ENCODE data around the gene NOP14. TPM values are rescaled to one million over a fixed set of nuclear protein-coding genes. Genes with fewer than 3 reads are reported as not detected.

NOP14 gene
- total and polyA plus RNA-seq, 2 donors (not counting 3 experiments of a cell fraction or from before 2014, with no cell fraction given) = 9.5 to 45.2 TPM

GRCh38 chr4:2906218-2906617 lies 57.0 kb downstream of the NOP14 start:
- H4K20me1 ChIP-seq (replicated peaks; ENCODE audit: control insufficient read depth, extremely low read depth, insufficient read depth, low read length) = no peaks in the 10 kb centered on the region

More at GRCh38 chr4:2906218-2906617, 57.0 kb downstream of the NOP14 start:
- ChIA-PET POLR2A (no interaction called here), CTCF (interaction anchor here (0.6 kb wide), 1 partner anchor 767 kb away, joined by 3 read pairs; no protein-coding TSS in a partner anchor)
- Histone ChIP-seq H3K4me2 (ENCODE audit: insufficient read depth, low read length) (no peak overlapping the region), H2AFZ (ENCODE audit: low read depth, low read length) (no peak overlapping the region), H3K27me3 (ENCODE audit: control insufficient read depth in 2 of 2, insufficient read depth in 2 of 2, low read length in 2 of 2) (no peaks in the 10 kb centered on the region), H3K9me1 (replicated peaks; ENCODE audit: control insufficient read depth, extremely low read depth, insufficient read depth, low read length) (no peaks in the 10 kb centered on the region), H3K9ac (replicated peaks; ENCODE audit: extremely low read depth, insufficient read depth, low read length) (no peak overlapping the region), H3K79me2 (ENCODE audit: control insufficient read depth, insufficient read depth, low read length) (no peaks in the 10 kb centered on the region), H3K27ac (ENCODE audit: insufficient read depth, low read depth, low read length) (no peak overlapping the region), H3K36me3 (ENCODE audit: control insufficient read depth in 2 of 2, extremely low read depth in 1 of 2, insufficient read depth in 2 of 2, low read length in 2 of 2) (peaks cover 20 to 54% of the 10 kb centered on the region in 2 experiments), H3K4me1 (ENCODE audit: control insufficient read depth, extremely low read depth, insufficient read depth, low read length) (peaks cover 10% of the 10 kb centered on the region), H3K9me3 (replicated peaks; ENCODE audit: control insufficient read depth, insufficient read depth, low read length) (no peaks in the 10 kb centered on the region), H3K4me3 (replicated peaks in 1 of 3; ENCODE audit: insufficient read depth in 1 of 3, low read depth in 1 of 3, low read length in 3 of 3) (no peak overlapping the region)
- BruUV-seq (replicated peaks) = no TSS peak
- DNase-seq (ENCODE audit: low read depth, low spot score) = no peak
- intact Hi-C loops (cut with micrococcal nuclease) = no loop called here
- TF ChIP-seq JUN (IDR thresholded peaks at IDR 0.05; ENCODE audit: borderline replicate concordance, insufficient read depth, insufficient read length, low read depth) = no peak
- TF ChIP-seq CTCF (IDR thresholded peaks at IDR 0.05; ENCODE audit: extremely low read depth in 1 of 2, insufficient read depth in 1 of 2, low read depth in 1 of 2, low read length in 2 of 2) = no peak
- TF ChIP-seq EZH2 (IDR thresholded peaks at IDR 0.05; ENCODE audit: borderline replicate concordance, low read depth, low read length, severe bottlenecking) = no peak
- no peak for TF ChIP-seq POLR2AphosphoS5 (IDR thresholded peaks at IDR 0.05; ENCODE audit: insufficient read depth, low read depth, low read length)
- TF ChIP-seq FOS (IDR thresholded peaks at IDR 0.05; ENCODE audit: borderline replicate concordance, insufficient read depth, low read length) = no peak
- no peak for TF ChIP-seq MYC (IDR thresholded peaks at IDR 0.05; ENCODE audit: low read depth, low read length)
- TF ChIP-seq GATA2 (IDR thresholded peaks at IDR 0.05; ENCODE audit: insufficient read depth, insufficient read length, low read depth, low read length) = no peak
- no peak for TF ChIP-seq MAX (IDR thresholded peaks at IDR 0.05; ENCODE audit: insufficient read depth, insufficient read length)
- TF ChIP-seq POLR2A (IDR thresholded peaks at IDR 0.05; ENCODE audit: low read depth, low read length) = no peak
- FAIRE-seq = no peak
- dilution Hi-C loops (cut with MboI; ENCODE audit: extremely low pct_ligation_motif_present, low sequenced_read_pairs) = no loop called here

Data from endothelial cell of umbilical vein (primary cell).